ENCODE results near the gene BPIFB4. TPM values are rescaled to one million over a fixed set of nuclear protein-coding genes. Genes with fewer than 3 reads are reported as not detected.
"Not testable (repeated sequence)": the region's sequence is repeated elsewhere in the genome, so short reads cannot be mapped to it uniquely, and the experiment has no call there.

The BPIFB4 gene
- polyA plus RNA-seq, 1 donor (not counting 4 experiments of a cell fraction or from before 2014, with no cell fraction given): not detected

DNA sequence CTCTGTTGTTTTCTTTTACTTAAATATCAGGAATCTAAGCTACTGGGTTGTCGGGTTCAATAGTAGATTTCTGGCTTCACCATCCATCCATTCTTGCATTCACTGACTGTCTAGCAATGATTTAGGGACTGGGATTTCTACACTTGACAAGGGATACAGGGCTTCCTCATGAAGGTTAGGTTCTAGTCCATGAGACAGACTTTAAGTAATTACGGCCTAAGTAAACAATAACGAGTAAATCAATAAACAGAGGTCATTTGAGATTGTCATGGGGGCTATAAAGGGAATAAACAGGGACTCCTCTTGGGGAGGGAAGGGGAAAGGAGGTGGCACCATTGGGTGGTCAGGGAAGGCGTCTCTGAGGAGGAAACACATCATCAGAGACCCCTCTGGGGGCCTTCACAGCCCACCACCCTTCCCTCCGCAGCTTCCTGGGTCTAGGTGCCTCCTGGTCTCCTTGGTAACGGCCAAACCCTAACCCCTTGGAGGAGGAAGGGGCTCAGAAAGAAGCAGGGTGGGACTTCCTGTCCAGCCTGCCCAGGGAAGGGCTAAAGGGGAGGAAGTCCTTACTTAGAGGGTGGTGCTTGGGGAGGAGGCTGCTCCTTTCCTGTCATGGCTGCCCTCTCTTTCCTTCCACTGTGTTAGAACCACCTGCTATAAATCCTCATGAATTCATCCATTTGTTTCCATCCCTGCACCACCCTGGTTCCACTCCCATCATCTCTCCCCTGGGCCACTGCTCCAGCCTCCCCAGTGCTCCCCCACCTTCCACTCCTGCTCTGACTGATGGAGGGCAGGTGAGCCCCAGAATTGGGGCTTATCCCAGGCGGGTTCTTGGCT lies 33.3 kb downstream of the BPIFB4 start:
- no peaks in the 10 kb centered on the region for H3K4me1 ChIP-seq (ENCODE audit: control insufficient read depth, extremely low read depth, insufficient read depth, low read length)
- TF ChIP-seq, protein P1, sequence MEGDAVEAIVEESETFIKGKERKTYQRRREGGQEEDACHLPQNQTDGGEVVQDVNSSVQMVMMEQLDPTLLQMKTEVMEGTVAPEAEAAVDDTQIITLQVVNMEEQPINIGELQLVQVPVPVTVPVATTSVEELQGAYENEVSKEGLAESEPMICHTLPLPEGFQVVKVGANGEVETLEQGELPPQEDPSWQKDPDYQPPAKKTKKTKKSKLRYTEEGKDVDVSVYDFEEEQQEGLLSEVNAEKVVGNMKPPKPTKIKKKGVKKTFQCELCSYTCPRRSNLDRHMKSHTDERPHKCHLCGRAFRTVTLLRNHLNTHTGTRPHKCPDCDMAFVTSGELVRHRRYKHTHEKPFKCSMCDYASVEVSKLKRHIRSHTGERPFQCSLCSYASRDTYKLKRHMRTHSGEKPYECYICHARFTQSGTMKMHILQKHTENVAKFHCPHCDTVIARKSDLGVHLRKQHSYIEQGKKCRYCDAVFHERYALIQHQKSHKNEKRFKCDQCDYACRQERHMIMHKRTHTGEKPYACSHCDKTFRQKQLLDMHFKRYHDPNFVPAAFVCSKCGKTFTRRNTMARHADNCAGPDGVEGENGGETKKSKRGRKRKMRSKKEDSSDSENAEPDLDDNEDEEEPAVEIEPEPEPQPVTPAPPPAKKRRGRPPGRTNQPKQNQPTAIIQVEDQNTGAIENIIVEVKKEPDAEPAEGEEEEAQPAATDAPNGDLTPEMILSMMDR (optimal IDR thresholded peaks at IDR 0.05 in 1 of 3, IDR thresholded peaks at IDR 0.05 in 1 of 3, conservative IDR thresholded peaks at IDR 0.05 in 1 of 3; ENCODE audit: extremely low read depth in 1 of 3, insufficient read depth in 2 of 3, low read length in 3 of 3): no peak
- TF ChIP-seq EZH2 (IDR thresholded peaks at IDR 0.05; ENCODE audit: low read length): no peak
- dilution Hi-C loops (cut with MboI; ENCODE audit: extremely low pct_ligation_motif_present, low sequenced_read_pairs): no loop called here
- H3K79me2 ChIP-seq (ENCODE audit: control insufficient read depth, insufficient read depth, low read length): no peaks in the 10 kb centered on the region
- DNase-seq (ENCODE audit: low read depth, low spot score) (no peak), FAIRE-seq (no peak)
- H2AFZ ChIP-seq (ENCODE audit: control insufficient read depth, low read length): no peak overlapping the region
- no peaks in the 10 kb centered on the region for H4K20me1 ChIP-seq (ENCODE audit: control insufficient read depth, extremely low read depth, insufficient read depth, low read length)
- no peaks in the 10 kb centered on the region for H3K9me3 ChIP-seq (ENCODE audit: control insufficient read depth, low read depth, low read length)
- no peaks in the 10 kb centered on the region for H3K36me3 ChIP-seq (ENCODE audit: control insufficient read depth in 2 of 2, extremely low read depth in 1 of 2, insufficient read depth in 2 of 2, low read length in 2 of 2)
- H3K9ac ChIP-seq (ENCODE audit: control insufficient read depth, extremely low read depth, insufficient read depth, low read length): no peak overlapping the region
- no peak overlapping the region for H3K4me2 ChIP-seq (ENCODE audit: control insufficient read depth, extremely low read depth, insufficient read depth, low read depth, low read length)
- no peaks in the 10 kb centered on the region for H3K9me1 ChIP-seq (ENCODE audit: control insufficient read depth, extremely low read depth, insufficient read depth, low read length)
- H3K27ac ChIP-seq (ENCODE audit: control insufficient read depth, insufficient read depth, low read length): no peak overlapping the region
- H3K27me3 ChIP-seq (ENCODE audit: control insufficient read depth, extremely low read depth, insufficient read depth, low read length): no peaks in the 10 kb centered on the region
- no peak overlapping the region for H3K4me3 ChIP-seq (ENCODE audit: control insufficient read depth in 2 of 3, extremely low read depth in 1 of 3, insufficient read depth in 2 of 3, low read depth in 1 of 3, low read length in 3 of 3)

DNA sequence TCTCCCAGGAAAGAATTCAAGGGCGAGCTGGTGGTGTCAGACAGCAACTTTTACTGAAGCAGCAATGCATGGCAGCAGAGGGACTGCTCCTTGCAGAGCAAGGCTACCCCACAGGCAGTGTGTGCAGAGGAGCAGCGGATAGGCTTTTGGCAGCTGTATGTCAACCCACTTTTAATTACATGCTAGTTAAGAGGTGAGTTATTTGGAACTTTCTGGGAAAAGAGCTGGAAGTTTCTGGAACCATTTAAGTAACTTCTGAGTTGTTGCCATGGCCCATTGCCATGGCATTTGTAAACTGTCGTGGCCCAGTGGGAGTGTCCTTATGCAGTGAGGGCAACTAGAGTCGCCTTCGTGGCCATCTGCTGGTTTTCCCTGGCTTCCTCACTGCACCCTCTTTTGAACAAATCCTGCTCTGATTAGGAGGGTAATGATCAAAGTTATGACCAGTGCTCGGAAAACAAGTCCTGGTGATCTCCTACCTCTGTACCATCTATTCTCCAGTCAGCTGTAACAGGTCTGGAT lies 34.0 kb downstream of the BPIFB4 start:
- Histone ChIP-seq H3K36me3 (ENCODE audit: control insufficient read depth in 2 of 2, extremely low read depth in 1 of 2, insufficient read depth in 2 of 2, low read length in 2 of 2) (no peaks in the 10 kb centered on the region), H3K4me1 (ENCODE audit: control insufficient read depth, extremely low read depth, insufficient read depth, low read length) (no peaks in the 10 kb centered on the region), H3K27me3 (ENCODE audit: control insufficient read depth, extremely low read depth, insufficient read depth, low read length) (no peaks in the 10 kb centered on the region), H3K9me3 (ENCODE audit: control insufficient read depth, low read depth, low read length) (no peaks in the 10 kb centered on the region), H3K79me2 (ENCODE audit: control insufficient read depth, insufficient read depth, low read length) (no peaks in the 10 kb centered on the region), H3K27ac (ENCODE audit: control insufficient read depth, insufficient read depth, low read length) (no peak overlapping the region), H3K9ac (ENCODE audit: control insufficient read depth, extremely low read depth, insufficient read depth, low read length) (no peak overlapping the region), H2AFZ (ENCODE audit: control insufficient read depth, low read length) (no peak overlapping the region), H3K9me1 (ENCODE audit: control insufficient read depth, extremely low read depth, insufficient read depth, low read length) (no peaks in the 10 kb centered on the region), H3K4me2 (ENCODE audit: control insufficient read depth, extremely low read depth, insufficient read depth, low read depth, low read length) (no peak overlapping the region), H3K4me3 (ENCODE audit: control insufficient read depth in 2 of 3, extremely low read depth in 1 of 3, insufficient read depth in 2 of 3, low read depth in 1 of 3, low read length in 3 of 3) (no peak overlapping the region), H4K20me1 (ENCODE audit: control insufficient read depth, extremely low read depth, insufficient read depth, low read length) (no peaks in the 10 kb centered on the region)
- DNase-seq (ENCODE audit: low read depth, low spot score) (no peak), FAIRE-seq (no peak)
- dilution Hi-C loops (cut with MboI; ENCODE audit: extremely low pct_ligation_motif_present, low sequenced_read_pairs): no loop called here
- TF ChIP-seq EZH2 (IDR thresholded peaks at IDR 0.05; ENCODE audit: low read length): no peak
- TF ChIP-seq, protein P1 (optimal IDR thresholded peaks at IDR 0.05 in 1 of 3, IDR thresholded peaks at IDR 0.05 in 1 of 3, conservative IDR thresholded peaks at IDR 0.05 in 1 of 3; ENCODE audit: extremely low read depth in 1 of 3, insufficient read depth in 2 of 3, low read length in 3 of 3): no peak

DNA sequence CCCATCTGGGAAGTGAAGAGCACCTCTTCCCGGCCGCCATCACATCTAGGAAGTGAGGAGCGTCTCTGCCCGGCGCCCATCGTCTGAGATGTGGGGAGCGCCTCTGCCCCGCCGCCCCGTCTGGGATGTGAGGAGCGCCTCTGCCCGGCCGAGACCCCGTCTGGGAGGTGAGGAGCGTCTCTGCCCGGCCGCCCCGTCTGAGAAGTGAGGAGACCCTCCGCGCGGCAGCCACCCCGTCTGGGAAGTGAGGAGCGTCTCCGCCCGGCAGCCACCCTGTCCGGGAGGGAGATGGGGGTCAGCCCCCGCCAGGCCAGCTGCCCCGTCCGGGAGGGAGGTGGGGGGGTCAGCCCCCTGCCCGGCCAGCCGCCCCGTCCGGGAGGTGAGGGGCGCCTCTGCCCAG lies 36.1 kb downstream of the BPIFB4 start:
- H3K4me2 ChIP-seq (ENCODE audit: control insufficient read depth, extremely low read depth, insufficient read depth, low read depth, low read length); H3K9ac ChIP-seq (ENCODE audit: control insufficient read depth, extremely low read depth, insufficient read depth, low read length); H3K9me1 ChIP-seq (ENCODE audit: control insufficient read depth, extremely low read depth, insufficient read depth, low read length); H3K4me1 ChIP-seq (ENCODE audit: control insufficient read depth, extremely low read depth, insufficient read depth, low read length); H3K4me3 ChIP-seq (ENCODE audit: control insufficient read depth in 2 of 3, extremely low read depth in 1 of 3, insufficient read depth in 2 of 3, low read depth in 1 of 3, low read length in 3 of 3); H3K9me3 ChIP-seq (ENCODE audit: control insufficient read depth, low read depth, low read length); H3K36me3 ChIP-seq (ENCODE audit: control insufficient read depth in 2 of 2, extremely low read depth in 1 of 2, insufficient read depth in 2 of 2, low read length in 2 of 2); H3K79me2 ChIP-seq (ENCODE audit: control insufficient read depth, insufficient read depth, low read length); DNase-seq (ENCODE audit: low read depth, low spot score); H4K20me1 ChIP-seq (ENCODE audit: control insufficient read depth, extremely low read depth, insufficient read depth, low read length); H2AFZ ChIP-seq (ENCODE audit: control insufficient read depth, low read length); H3K27me3 ChIP-seq (ENCODE audit: control insufficient read depth, extremely low read depth, insufficient read depth, low read length); dilution Hi-C loops (cut with MboI; ENCODE audit: extremely low pct_ligation_motif_present, low sequenced_read_pairs); H3K27ac ChIP-seq (ENCODE audit: control insufficient read depth, insufficient read depth, low read length); FAIRE-seq: not testable (repeated sequence)
